WTC11 (cell line): ENCODE measurements around the gene CEBPZOS.
A peak's percentile ranks its signal among the peaks of the same experiment; 100 is the strongest.

ENCODE experiments used
- ATF1 ChIP-seq: sonication (generic); formaldehyde crosslinking; IDR thresholded peaks from 2 replicates; pipeline ENCODE4 v1.8.1; 2023; ENCODE audit warnings: mild to moderate bottlenecking, moderate library complexity, missing genetic modification reagents
- CREM ChIP-seq: sonication (generic); formaldehyde crosslinking; IDR thresholded peaks from 2 replicates; pipeline ENCODE4 v1.8.1; 2022; ENCODE audit warnings: mild to moderate bottlenecking, missing genetic modification reagents, moderate library complexity
- E2F1 ChIP-seq: sonication (generic); formaldehyde crosslinking; IDR thresholded peaks from 2 replicates; pipeline ENCODE4 v1.8.0; 2022; ENCODE audit warnings: mild to moderate bottlenecking, missing genetic modification reagents
- ESRRA ChIP-seq: sonication (generic); formaldehyde crosslinking; IDR thresholded peaks from 2 replicates; pipeline ENCODE4 v1.8.1; 2022; ENCODE audit warnings: mild to moderate bottlenecking, missing genetic modification reagents, borderline replicate concordance
- JAZF1 ChIP-seq: fragments of 250-450 bp; sonication (Bioruptor Pico); IDR thresholded peaks from 2 replicates; pipeline ENCODE4 v1.9.0; 2021; ENCODE audit warnings: moderate library complexity, mild to moderate bottlenecking, inconsistent platforms
- SMAD3 ChIP-seq: sonication (generic); formaldehyde crosslinking; IDR thresholded peaks from 2 replicates; pipeline ENCODE4 v1.8.0; 2022; ENCODE audit warnings: missing genetic modification reagents, mild to moderate bottlenecking, borderline replicate concordance
- TP53 ChIP-seq: sonication (generic); formaldehyde crosslinking; IDR thresholded peaks from 2 replicates; pipeline ENCODE4 v1.8.1; 2023; ENCODE audit warnings: mild to moderate bottlenecking, missing genetic modification reagents
- ZNF121 ChIP-seq: sonication (generic); formaldehyde crosslinking; IDR thresholded peaks from 2 replicates; pipeline ENCODE4 v1.8.0; 2023; ENCODE audit warnings: missing genetic modification reagents
- ZNF138 ChIP-seq: sonication (generic); formaldehyde crosslinking; conservative IDR thresholded peaks from 2 replicates; pipeline ENCODE4 v1.8.1; 2022; ENCODE audit warnings: mild to moderate bottlenecking, moderate library complexity, missing genetic modification reagents
- TF ChIP-seq, protein P1 (sequence below): sonication (generic); formaldehyde crosslinking; IDR thresholded peaks from 2 replicates; pipeline ENCODE4 v1.8.1; 2022; ENCODE audit warnings: low read depth, missing genetic modification reagents, borderline replicate concordance
- TF ChIP-seq, protein P2 (sequence below): fragments of 200-600 bp; IDR thresholded peaks from 2 replicates; pipeline ENCODE4 v1.8.0; 2022; ENCODE audit warnings: antibody characterized with exemption

DNA sequence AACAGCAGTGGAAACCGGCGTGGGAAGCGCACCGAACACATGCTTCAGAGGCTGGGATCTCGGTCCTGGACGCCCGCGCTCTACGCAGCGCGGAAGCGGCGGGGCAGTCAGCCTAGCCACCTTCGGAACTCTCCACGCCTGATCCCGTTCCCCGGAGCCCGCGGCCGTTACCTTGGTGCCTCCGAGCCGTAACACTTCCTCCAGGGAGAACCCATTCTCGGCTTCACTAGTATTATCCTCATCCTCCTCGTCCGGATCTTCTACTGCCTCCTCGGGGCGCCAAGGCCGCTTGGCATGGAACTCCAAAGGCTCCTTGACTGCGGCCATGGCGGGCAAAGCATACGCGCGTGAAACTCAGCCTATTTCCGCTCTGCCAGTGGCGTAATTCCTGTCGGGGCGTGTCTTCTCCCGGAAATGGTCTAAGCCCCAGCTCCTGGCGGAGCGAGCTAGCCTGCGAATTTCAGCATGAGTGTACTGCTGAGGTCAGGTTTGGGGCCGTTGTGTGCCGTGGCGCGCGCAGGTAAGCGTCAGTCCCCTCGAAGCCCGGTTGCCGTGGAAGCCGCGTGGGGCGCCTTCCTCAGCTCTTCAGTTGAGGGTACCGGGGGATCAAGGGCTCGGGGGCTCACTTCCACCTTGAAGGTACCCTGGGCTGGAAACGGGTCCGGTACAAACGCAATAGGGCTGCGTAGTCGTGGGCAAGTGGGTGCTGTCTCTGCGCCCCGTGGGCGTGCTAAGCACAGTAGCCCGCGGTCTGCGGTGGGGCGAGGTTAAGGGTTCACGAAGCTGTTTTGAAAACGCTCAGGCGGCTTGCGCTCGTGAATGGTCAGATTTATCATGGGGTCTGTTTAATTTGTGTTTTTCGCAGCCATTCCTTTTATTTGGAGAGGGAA lies 35.2 kb downstream of the CEBPZOS start, which contains the start of the genes CEBPZ and NDUFAF7:
- TF ChIP-seq SMAD3 (CRISPR knock-in tag): peak; percentile 86; the same call in 1 of the 2 replicates
- TF ChIP-seq ZNF138 (CRISPR knock-in tag): no peak
- TF ChIP-seq ESRRA: peak; percentile 68; the same call in 1 of the 2 replicates
- TF ChIP-seq, protein P1, sequence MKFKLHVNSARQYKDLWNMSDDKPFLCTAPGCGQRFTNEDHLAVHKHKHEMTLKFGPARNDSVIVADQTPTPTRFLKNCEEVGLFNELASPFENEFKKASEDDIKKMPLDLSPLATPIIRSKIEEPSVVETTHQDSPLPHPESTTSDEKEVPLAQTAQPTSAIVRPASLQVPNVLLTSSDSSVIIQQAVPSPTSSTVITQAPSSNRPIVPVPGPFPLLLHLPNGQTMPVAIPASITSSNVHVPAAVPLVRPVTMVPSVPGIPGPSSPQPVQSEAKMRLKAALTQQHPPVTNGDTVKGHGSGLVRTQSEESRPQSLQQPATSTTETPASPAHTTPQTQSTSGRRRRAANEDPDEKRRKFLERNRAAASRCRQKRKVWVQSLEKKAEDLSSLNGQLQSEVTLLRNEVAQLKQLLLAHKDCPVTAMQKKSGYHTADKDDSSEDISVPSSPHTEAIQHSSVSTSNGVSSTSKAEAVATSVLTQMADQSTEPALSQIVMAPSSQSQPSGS (CRISPR knock-in tag): no peak
- no peak for TF ChIP-seq ATF1 (CRISPR knock-in tag)
- TF ChIP-seq CREM (CRISPR knock-in tag): peak; percentile 90
- no peak for TF ChIP-seq ZNF121 (CRISPR knock-in tag)
- no peak for TF ChIP-seq JAZF1 (CRISPR knock-in tag)
- TF ChIP-seq, protein P2, sequence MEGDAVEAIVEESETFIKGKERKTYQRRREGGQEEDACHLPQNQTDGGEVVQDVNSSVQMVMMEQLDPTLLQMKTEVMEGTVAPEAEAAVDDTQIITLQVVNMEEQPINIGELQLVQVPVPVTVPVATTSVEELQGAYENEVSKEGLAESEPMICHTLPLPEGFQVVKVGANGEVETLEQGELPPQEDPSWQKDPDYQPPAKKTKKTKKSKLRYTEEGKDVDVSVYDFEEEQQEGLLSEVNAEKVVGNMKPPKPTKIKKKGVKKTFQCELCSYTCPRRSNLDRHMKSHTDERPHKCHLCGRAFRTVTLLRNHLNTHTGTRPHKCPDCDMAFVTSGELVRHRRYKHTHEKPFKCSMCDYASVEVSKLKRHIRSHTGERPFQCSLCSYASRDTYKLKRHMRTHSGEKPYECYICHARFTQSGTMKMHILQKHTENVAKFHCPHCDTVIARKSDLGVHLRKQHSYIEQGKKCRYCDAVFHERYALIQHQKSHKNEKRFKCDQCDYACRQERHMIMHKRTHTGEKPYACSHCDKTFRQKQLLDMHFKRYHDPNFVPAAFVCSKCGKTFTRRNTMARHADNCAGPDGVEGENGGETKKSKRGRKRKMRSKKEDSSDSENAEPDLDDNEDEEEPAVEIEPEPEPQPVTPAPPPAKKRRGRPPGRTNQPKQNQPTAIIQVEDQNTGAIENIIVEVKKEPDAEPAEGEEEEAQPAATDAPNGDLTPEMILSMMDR: no peak
- 0 out of 2 replicates have a peak, but pooled peaks have one; percentile 30 for TF ChIP-seq TP53 (CRISPR knock-in tag)
- no peak for TF ChIP-seq E2F1 (CRISPR knock-in tag)
